Right renal cortex interstitium (tissue), 3 donors: Measurements from ENCODE around the gene GAREM1. TPM values are rescaled to one million over a fixed set of nuclear protein-coding genes. Genes with fewer than 3 reads are reported as not detected.

ENCODE experiments used
- DNase-seq, 3 donors: peaks; one replicate each; pipeline ENCODE4 v3.0.0-alpha.2; 2013; ENCODE audit warnings: low read depth in 3 of 3, low spot score in 2 of 3
- polyA plus RNA-seq, 3 donors: library from polyadenylated mRNA; unstranded; fragments of 120-200 nt; gene quantifications; one replicate each; pipeline ENCODE4 v1.2.1, GENCODE V29; 2013; ENCODE audit not compliant: insufficient read length in 3 of 3

The GAREM1 gene
- polyA plus RNA-seq, 3 donors, result 34.1 to 34.8 (median 34.4) TPM

- no peak for DNase-seq
Measured at GRCh38 chr18:32459361-32460101, 11.2 kb downstream of the GAREM1 start.

DNA sequence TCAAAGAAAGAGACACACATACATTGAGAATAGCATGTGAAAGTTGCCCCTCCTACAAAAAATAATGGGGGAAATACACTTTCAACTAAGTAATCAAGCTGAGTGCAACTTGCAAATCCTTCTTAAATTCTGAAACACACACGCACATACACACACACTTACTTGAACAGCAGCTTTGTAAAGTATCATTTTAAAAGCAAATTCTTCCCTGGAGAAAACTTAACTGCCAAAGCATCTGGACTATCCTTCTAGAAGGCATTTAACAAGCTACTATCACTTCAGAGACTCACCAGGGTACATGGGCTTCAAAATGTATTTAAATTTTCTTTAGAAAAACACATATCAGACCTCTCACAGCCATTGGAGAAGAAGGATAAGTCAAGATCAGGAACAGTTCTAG, 15.3 kb downstream of the GAREM1 start:
- no peak for DNase-seq

DNA sequence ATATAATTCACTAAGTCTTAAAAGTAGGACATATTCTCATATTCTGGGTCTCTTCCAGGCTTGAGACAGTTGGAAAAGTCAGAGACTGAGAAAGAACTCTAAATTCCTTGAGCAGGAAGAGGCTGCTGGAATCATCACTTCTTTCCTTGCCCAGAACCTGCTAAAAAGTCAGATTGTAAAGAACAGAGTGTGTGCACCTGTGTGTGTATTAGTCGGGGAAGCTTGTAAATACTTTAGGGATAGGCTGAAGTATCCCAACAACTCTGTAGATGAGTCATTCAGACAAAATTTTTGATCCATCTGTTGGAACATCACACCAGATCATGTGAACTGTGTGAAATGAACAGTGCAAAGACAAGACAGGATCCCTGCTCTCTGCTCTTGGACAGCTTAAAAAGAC, 16.1 kb downstream of the GAREM1 start:
- DNase-seq, result no peak

GRCh38 chr18:32450874-32451273, 19.8 kb downstream of the GAREM1 start:
- DNase-seq, result no peak

- DNase-seq, result no peak
Measured at GRCh38 chr18:32450026-32450691, 20.5 kb downstream of the GAREM1 start.

DNA sequence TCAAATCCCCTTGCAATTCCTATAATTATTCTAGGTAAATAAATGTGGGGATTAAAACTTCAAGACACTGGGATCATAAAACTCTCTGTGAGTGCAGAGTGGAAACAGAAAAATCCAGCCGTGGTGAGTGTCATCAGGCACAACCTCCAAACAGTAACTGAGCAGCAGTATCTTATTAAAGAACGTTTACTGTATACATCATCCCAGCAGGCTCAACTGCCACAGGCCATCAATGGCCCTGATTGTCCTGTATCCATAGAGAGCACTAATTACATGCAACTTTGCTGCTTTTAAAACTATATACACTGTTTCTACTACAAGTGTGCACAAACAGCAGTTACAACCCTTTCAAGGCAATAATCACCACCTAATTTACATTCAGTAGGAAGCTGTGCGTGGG, 23.9 kb downstream of the GAREM1 start:
- DNase-seq, result no peak

GRCh38 chr18:32445846-32446245, 24.8 kb downstream of the GAREM1 start:
- no peak for DNase-seq

- no peak for DNase-seq
Measured at GRCh38 chr18:32443706-32444215, 26.9 kb downstream of the GAREM1 start.

DNA sequence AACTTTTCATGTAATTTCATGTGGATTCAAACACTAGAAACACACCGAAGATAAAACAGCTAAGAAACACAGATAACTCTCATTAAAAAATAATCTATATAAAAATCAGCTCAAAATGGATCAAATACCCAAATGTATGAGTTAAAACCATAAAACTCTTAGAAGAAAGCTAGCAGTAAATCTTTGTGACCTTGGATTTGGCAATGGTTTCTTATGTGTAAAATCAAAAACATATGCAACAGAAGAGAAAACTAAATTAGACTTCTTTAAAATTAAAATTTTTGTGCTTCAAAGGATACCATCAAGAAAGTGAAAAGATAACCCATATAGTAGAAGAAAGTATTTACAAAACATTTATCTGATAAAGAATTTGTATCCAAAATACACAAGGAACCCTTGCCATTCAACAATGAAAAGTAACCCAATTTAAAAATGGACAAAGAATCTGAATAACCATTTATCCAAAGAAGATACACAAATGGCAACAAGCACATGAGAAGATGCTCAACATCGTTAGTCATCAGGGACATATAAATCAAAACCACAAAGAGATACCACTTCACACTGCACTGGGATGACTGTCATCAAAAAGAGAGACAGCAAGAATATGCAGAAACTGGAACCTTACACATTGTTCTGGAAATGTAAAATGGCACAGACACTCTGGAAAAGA, 27.5 kb downstream of the GAREM1 start:
- DNase-seq, result no peak

DNA sequence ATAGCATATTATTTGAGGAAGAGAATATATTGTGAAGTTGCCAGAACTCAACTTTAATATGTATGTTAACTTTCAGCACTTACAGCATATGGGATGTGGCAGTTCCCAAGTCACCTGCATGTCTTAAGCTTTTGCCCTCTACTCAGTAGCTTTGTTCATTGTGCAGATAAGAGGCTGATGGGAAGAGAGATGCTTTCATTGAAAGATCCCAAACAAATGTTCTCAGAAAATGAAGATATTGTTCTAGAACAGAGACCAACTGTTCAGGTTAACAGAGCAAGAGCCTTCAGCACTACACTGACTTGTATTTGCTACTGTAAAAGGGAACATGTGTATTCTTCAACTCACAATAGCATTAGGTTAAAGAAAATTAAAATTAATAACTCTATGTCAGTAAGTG, 28.1 kb downstream of the GAREM1 start:
- DNase-seq, result no peak

DNA sequence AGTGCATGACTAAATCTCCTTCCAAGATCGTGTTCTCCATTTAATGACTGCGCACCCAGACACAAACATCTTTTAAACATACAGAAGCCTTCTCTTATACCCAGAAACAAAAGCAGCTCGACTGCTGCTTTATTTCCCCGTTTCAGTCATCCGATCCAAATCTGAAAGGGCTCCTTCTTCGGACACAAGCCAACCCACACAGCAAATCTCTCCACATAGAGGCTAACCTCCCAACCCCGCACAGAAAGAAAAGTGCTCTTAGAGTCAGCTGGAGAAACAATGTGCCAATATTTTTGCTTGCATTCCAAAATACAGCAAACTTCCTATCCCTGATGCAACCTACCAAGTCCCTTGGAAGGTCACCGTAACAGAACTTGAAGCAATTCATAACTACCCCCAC, 29.1 kb downstream of the GAREM1 start:
- no peak for DNase-seq

DNA sequence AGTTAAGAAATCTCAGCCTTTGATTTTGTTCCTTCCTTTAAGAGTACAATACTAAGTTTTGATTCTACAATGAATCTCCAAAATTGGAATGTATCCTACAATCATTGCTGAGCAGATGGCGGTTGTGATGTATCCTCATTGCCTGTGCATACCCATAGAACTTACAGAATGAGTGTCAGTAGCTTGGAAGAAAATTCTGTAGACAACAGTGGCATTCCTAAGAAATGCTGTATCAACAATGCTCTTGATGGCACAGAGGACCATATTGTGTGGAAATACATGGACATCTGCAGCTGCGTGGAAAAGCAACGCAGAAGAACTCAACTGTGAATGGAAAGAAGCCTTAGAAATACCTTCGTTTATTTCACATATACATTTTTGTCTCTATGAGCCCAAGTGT, 30.2 kb downstream of the GAREM1 start:
- DNase-seq, result no peak

DNA sequence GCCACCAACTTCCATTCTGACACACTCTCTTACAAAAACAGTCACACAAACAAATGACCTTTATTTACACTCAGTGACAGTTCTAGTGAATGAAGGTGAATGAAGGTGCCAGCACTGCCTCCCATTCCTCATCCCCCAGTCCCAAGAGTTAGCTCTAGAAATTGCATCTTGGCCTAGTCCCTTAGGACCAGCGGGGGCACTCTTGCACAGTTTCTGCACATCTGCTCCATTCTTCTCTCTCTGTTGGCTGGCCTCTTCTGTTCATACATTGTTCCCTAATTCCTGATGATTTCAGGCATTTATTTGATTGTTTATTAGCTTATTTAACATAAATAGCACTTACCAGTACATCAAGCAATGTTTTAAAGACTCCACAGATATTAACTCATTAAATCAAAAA, 30.9 kb downstream of the GAREM1 start:
- no peak for DNase-seq

- DNase-seq, result no peak
Measured at GRCh38 chr18:32439241-32439640, 31.4 kb downstream of the GAREM1 start.

GRCh38 chr18:32438173-32438572, 32.5 kb downstream of the GAREM1 start:
- no peak for DNase-seq

- DNase-seq, result no peak
Measured at GRCh38 chr18:32437100-32437834, 33.4 kb downstream of the GAREM1 start.

- no peak for DNase-seq
Measured at GRCh38 chr18:32435631-32436500, 34.8 kb downstream of the GAREM1 start.

- DNase-seq, result no peak
Measured at GRCh38 chr18:32431753-32432152, 38.9 kb downstream of the GAREM1 start.

DNA sequence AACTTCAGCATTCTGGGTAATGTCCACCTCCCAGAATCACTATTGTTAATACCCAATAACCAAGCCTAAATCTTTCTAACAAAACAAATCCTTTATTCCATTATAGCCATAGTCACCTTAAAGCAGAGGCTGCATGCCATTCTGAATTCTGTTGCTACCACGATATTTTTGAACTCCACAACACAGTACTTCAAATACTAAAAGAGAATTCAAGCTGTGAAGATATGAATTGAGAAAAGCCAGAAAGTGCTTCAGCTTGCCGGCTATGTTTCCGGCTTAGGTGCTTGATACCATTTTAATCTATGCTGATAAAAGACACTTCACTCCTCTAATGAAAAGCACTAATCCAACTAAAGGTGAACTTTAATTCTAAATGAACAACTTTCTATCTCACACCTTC, 41.3 kb downstream of the GAREM1 start:
- no peak for DNase-seq
